GM12892 (cell line): ENCODE data around the gene GLYATL2.

Experiments used
- DNase-seq: peaks from one replicate; pipeline ENCODE4 v3.0.0; 2011; ENCODE audit not compliant: insufficient read length
- FAIRE-seq: peaks from 2 replicates; lab custom pipeline; 2011; peaks lifted over from hg19 to GRCh38; lab: Jason Lieb, UNC
- POLR2A ChIP-seq: IDR thresholded peaks from 2 replicates; pipeline ENCODE4 v1.6.1; 2011; ENCODE audit warnings: low read depth, low read length, control low read depth
- POLR2AphosphoS5 ChIP-seq: IDR thresholded peaks from 2 replicates; pipeline ENCODE4 v1.6.1; 2011; ENCODE audit warnings: low read depth, low read length, control low read depth
- TAF1 ChIP-seq: IDR thresholded peaks from 2 replicates; pipeline ENCODE4 v1.6.1; 2011; ENCODE audit warnings: low read depth, mild to moderate bottlenecking, control low read depth, low read length, borderline replicate concordance

The GLYATL2 gene

GRCh38 chr11:58845386-58845785 lies 882 bp upstream of the GLYATL2 start:
- no peak for FAIRE-seq
- no peak for DNase-seq
- no peak for TF ChIP-seq POLR2AphosphoS5
- no peak for TF ChIP-seq POLR2A
- no peak for TF ChIP-seq TAF1

- peak; percentile 30 for FAIRE-seq
- TF ChIP-seq POLR2AphosphoS5 (no peak), POLR2A (no peak), TAF1 (no peak)
Observed at GRCh38 chr11:58837707-58838388, 6.7 kb downstream of the GLYATL2 start.

DNA sequence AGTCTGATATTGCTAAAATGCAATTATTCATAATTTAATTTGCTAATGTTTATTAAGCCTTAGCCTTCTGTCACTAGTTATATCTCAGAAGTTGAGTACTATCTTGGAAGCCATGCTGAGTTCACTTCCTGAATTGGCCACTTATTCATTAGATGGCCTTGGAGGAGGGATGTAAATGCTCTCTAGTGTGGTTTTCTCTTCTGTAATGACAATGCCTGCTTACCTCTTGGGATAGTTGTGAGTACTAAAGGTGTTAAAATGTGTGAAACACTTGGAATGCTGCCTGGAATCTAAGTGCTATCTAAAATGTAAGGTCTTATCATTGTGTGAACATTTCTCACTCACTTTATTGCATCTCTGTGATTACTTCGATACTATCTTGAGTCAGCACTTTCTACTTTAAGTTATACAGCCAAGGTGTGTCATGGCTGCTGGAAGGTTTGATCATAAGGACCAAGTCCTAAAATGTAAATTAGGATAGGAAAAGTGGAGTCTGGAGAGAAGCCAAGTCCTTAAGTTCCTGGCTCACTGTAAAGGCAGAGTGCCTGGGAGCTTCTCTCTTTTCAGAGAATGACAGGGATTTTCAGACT lies 12.4 kb downstream of the GLYATL2 start:
- no peak for TF ChIP-seq TAF1
- DNase-seq = no peak
- FAIRE-seq = no peak

More at GRCh38 chr11:58837707-58838388, 6.7 kb downstream of the GLYATL2 start:
- DNase-seq = no peak

DNA sequence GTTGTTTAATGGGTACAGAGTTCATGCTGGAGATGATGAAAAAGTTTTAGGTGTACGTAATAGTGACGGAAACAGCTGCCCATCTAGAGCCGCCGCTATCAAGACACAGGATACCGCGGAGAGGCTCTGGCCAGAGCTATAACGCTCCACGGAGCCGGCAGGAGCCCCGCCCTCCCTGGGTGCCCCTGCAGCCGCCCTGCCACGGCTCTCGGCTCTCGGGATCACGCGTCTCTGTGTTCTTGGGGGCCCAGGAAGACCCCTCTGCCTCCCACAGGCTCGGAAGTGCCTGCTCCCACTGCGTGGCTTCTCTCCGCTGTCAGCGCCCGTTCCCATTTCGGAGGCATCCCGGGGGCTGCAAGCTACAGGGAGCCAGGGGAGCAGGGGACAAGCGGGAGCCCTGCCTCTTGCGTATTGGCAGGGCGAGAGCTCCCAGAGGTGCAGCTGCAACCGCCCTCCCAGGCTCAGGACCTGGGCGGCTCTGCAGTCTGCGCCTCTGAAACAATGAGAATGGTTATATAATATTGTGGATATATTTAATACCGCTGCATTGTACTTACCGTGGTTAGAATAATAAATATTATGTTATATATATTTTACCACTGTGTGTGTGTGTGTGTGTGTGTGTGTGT lies 13.7 kb downstream of the GLYATL2 start:
- TF ChIP-seq POLR2A (no peak), TAF1 (no peak), POLR2AphosphoS5 (no peak)
- FAIRE-seq = no peak
- no peak for DNase-seq

DNA sequence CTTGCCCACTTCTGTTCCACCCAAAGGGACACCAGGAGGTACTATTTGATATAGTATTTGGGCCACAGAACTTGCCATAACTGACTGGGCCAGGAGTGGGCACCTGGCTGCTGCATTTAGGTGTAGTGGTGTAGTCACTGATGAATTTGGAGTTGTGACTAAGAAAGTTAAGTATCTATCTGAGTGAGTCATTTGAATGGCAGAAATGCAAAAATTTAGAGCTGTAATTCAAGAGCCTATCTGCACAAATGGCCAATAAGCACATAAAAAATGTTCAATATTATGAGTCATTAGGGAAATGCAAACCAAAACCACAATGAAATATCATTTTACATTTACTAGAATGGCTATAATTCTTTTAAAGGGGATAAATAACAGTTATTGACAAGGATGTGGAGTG lies 14.7 kb downstream of the GLYATL2 start:
- DNase-seq (no peak), FAIRE-seq (no peak)
- TF ChIP-seq POLR2AphosphoS5 (no peak), POLR2A (no peak), TAF1 (no peak)

DNA sequence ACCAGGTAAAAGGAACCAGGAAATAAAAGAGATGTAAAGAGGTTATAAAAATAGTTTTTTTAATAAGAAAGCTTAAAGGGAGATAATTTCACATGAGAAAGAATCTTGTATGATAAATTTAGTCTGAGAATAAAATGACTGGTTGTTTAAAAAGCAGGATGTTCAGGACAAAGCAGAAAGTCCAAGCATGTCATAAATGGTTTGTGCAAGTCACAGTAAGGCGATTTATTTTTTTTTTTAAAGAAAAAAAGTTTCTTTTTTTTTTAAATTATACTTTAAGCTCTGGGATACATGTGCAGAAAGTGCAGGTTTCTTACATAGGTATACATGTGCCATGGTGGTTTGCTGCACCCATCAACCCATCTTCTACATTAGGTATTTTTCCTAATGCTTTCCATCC lies 30.8 kb downstream of the GLYATL2 start:
- DNase-seq (no peak), FAIRE-seq (no peak)

GRCh38 chr11:58811499-58811898 lies 33.0 kb downstream of the GLYATL2 start:
- TF ChIP-seq POLR2A (no peak), TAF1 (no peak), POLR2AphosphoS5 (no peak)
- no peak for FAIRE-seq
- DNase-seq = no peak

More for the DNA sequence above, 30.8 kb downstream of the GLYATL2 start:
- TF ChIP-seq TAF1 (no peak), POLR2AphosphoS5 (no peak), POLR2A (no peak)

GRCh38 chr11:58807343-58807742 lies 37.2 kb downstream of the GLYATL2 start:
- TF ChIP-seq POLR2AphosphoS5 = no peak
- no peak for FAIRE-seq

DNA sequence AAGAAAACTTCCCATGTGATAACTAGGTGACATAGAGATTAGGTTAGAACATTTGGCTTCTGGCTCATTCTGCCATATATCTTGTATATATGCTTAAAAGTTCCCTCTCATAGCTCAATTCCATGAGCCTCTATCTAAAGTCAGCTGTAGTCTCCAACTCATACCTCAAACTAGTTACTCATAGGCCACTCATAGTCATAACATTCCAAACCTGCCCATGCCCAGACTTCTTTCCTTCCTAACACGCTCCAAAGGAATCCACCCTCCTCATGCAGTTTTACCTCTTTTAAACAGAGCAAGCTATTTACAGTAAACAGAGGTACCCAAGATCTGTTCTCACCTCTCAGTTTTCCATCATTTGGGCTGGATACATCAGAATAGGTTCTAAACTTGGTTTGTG lies 39.4 kb downstream of the GLYATL2 start:
- FAIRE-seq (no peak), DNase-seq (no peak)
- TF ChIP-seq POLR2A (no peak), POLR2AphosphoS5 (no peak), TAF1 (no peak)

More at GRCh38 chr11:58807343-58807742, 37.2 kb downstream of the GLYATL2 start:
- DNase-seq = no peak

GRCh38 chr11:58801974-58802545 lies 42.4 kb downstream of the GLYATL2 start:
- TF ChIP-seq POLR2AphosphoS5 (no peak), TAF1 (no peak), POLR2A (no peak)
- DNase-seq (no peak), FAIRE-seq (peak; percentile 38)

- no peak for FAIRE-seq
- TF ChIP-seq POLR2AphosphoS5 (no peak), TAF1 (no peak), POLR2A (no peak)
Observed at GRCh38 chr11:58801302-58801701, 43.2 kb downstream of the GLYATL2 start.

DNA sequence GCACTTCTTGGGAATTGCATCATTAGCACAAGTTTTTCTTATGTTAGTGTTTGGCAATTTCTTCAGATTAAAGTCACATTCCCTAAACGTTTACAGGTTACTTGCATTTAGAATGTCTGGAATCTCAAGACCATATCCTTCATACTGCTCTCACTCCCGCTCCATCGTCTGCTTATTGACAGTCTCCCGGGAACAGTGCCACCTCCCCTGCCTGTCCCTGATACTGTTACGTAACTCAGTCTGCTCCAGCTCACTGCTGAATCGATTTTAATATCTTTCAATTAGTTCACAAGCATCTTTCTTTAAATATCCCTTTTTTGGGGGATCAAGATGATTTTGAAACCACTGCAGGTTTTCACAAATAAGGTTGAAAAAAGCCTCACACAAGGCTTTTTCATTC lies 48.2 kb downstream of the GLYATL2 start:
- FAIRE-seq (peak; percentile 30), DNase-seq (no peak)
- no peak for TF ChIP-seq POLR2AphosphoS5

More at GRCh38 chr11:58801302-58801701, 43.2 kb downstream of the GLYATL2 start:
- DNase-seq = no peak
